Measurements from ENCODE around the gene RILPL2.

GRCh38 chr12:123478762-123479161 is 42.3 kb upstream of the RILPL2 start:
- TF ChIP-seq CTCF (IDR thresholded peaks at IDR 0.05; ENCODE audit: low read depth, low read length) (no peak), POLR2A (IDR thresholded peaks at IDR 0.05; ENCODE audit: extremely low read depth, insufficient read length) (no peak), MYC (IDR thresholded peaks at IDR 0.05; ENCODE audit: low read depth, low read length) (no peak)

All from NB4 (cell line).